CD4-positive, alpha-beta T cell treated with Interferon gamma for 1 hour (primary cell): ENCODE results near the gene CCDC178.
"Not testable (repeated sequence)": the region's sequence is repeated elsewhere in the genome, so short reads cannot be mapped to it uniquely, and the experiment has no call there.

Source experiments
- DNase-seq: peaks from one replicate; pipeline ENCODE4 v3.0.0-alpha.2; 2020

CCDC178 gene

GRCh38 chr18:33210575-33211189 is 229.8 kb downstream of the CCDC178 start:
- DNase-seq = no peak

- DNase-seq = no peak
Observed at GRCh38 chr18:33205777-33206176, 234.7 kb downstream of the CCDC178 start.

- DNase-seq = no peak
Observed at GRCh38 chr18:33201509-33201926, 239.0 kb downstream of the CCDC178 start.

- no peak for DNase-seq
Observed at GRCh38 chr18:33195795-33196194, 244.7 kb downstream of the CCDC178 start.

- no peak for DNase-seq
Observed at GRCh38 chr18:33194793-33195192, 245.7 kb downstream of the CCDC178 start.

GRCh38 chr18:33184958-33185357 is 255.6 kb downstream of the CCDC178 start:
- DNase-seq = no peak

GRCh38 chr18:33184175-33184574 is 256.3 kb downstream of the CCDC178 start:
- DNase-seq = no peak

GRCh38 chr18:33183136-33183535 is 257.4 kb downstream of the CCDC178 start:
- no peak for DNase-seq

- no peak for DNase-seq
Observed at GRCh38 chr18:33181016-33181415, 259.5 kb downstream of the CCDC178 start.

GRCh38 chr18:33169218-33169617 is 271.3 kb downstream of the CCDC178 start:
- no peak for DNase-seq

GRCh38 chr18:33164121-33164520 is 276.4 kb downstream of the CCDC178 start:
- DNase-seq = not testable (repeated sequence)

GRCh38 chr18:33161131-33161530 is 279.4 kb downstream of the CCDC178 start:
- DNase-seq = no peak

- DNase-seq = no peak
Observed at GRCh38 chr18:33159151-33159550, 281.4 kb downstream of the CCDC178 start.

- DNase-seq = no peak
Observed at GRCh38 chr18:33157893-33158292, 282.6 kb downstream of the CCDC178 start.

- DNase-seq = no peak
Observed at GRCh38 chr18:33156906-33157470, 283.5 kb downstream of the CCDC178 start.

GRCh38 chr18:33154049-33154448 is 286.5 kb downstream of the CCDC178 start:
- no peak for DNase-seq

- DNase-seq = no peak
Observed at GRCh38 chr18:33152376-33152775, 288.1 kb downstream of the CCDC178 start.

GRCh38 chr18:33147811-33148210 is 292.7 kb downstream of the CCDC178 start:
- DNase-seq = not testable (repeated sequence)

- no peak for DNase-seq
Observed at GRCh38 chr18:33146014-33146413, 294.5 kb downstream of the CCDC178 start.

- DNase-seq = no peak
Observed at GRCh38 chr18:33135951-33136660, 304.4 kb downstream of the CCDC178 start.

- DNase-seq = no peak
Observed at GRCh38 chr18:33132657-33133056, 307.9 kb downstream of the CCDC178 start.

GRCh38 chr18:33128581-33128980 is 311.9 kb downstream of the CCDC178 start:
- no peak for DNase-seq

GRCh38 chr18:33123862-33124518 is 316.5 kb downstream of the CCDC178 start:
- DNase-seq = no peak

- no peak for DNase-seq
Observed at GRCh38 chr18:33116376-33116775, 324.1 kb downstream of the CCDC178 start.
